COR-L47 (cell line): ENCODE data around the gene ADAT3.
A peak's percentile ranks its signal among the peaks of the same experiment; 100 is the strongest.
"Not testable (repeated sequence)": the region's sequence is repeated elsewhere in the genome, so short reads cannot be mapped to it uniquely, and the experiment has no call there.

ENCODE experiments used
- DNase-seq: peaks from one replicate; lab custom pipeline; 2025; lab: John Stamatoyannopoulos, UW

The ADAT3 gene

DNA sequence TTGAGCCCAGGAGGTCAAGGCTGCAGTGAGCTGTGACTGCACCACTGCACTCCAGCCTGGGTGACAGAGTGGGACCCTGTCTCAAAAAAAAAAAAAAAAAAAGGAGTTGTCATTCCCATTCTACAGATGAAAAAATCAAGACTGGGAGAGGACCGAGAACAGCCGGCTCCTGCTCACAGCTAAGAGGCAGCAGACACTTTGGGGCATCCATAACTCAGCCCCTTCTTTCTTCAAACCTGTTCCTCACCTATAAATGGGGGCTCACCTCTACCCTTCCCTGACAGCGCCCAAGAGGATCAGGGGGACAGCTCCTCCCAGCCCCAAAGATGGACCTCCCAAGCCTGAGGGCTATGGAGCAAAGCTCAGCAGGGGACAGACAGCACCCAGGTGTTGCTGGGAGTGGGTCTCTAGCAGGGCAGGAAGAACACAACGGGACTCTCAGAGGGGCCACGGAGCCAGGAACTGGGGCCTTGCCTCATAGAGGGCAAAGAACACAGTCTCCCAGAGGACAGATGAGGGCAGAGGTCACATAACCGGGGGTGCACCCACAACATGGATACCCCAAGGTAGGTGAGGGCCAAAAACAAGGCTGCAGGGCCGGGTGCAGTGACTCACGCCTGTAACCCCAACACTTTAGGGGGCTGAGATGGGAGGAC, 38.4 kb upstream of the ADAT3 start:
- no peak for DNase-seq

DNA sequence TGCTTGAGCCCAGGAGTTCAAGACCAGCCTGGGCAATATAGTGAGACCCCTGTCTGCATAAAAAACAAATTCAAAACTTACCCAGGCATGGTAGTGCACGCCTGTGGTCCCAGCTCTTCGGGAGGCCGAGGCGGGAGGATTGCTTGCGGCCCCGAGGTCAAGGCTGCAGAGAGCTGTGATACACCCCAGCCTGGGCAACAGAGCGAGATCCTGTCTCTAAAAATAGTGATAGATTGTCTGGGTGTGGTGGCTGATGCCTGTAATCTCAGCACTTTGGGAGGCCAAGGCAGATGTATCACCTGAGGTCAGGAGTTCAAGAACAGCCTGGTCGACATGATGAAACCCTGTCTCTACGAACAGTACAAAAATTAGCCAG, 37.9 kb upstream of the ADAT3 start:
- DNase-seq, result no peak

DNA sequence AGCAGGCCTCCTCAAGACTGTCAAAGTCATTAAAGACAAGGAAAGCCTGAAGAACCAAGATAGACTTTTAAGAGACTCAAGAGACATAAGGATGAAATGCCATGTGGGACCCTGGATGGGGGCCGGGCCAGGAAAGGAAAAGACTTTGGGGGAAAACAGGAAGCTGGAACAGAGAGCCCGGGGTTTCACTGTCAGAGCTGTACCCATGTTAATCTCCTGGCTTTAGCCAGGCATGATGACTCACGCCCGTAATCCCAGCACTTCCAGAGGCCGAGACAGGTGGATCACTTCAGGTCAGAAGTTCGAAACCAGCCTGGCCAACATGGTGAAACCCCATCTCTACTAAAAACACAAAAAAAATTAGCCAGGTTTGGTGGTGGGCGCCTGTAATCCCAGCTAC, 36.2 kb upstream of the ADAT3 start:
- DNase-seq, result no peak

DNA sequence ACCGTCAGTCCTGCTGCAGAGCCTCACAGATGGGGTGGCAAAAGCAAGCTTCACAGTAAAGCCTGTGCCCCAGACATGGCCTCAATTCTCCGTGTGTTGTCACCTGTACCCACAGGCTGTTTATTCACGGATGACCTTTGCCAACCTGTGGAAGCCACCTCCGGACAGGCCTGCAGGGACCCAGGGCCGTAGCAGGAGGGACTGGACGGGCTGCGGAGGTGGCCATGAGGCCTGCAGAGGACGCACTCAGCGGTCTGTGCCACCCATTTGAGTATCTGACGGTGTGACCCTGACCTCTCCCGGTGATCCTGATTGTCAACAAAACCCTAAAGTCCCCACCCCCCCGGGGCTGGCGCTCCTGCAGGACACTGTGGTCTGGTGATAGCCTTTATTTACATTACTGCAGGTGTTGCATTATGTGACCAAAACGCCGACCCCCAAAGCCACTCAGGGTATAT, 34.0 kb upstream of the ADAT3 start:
- DNase-seq, result no peak

DNA sequence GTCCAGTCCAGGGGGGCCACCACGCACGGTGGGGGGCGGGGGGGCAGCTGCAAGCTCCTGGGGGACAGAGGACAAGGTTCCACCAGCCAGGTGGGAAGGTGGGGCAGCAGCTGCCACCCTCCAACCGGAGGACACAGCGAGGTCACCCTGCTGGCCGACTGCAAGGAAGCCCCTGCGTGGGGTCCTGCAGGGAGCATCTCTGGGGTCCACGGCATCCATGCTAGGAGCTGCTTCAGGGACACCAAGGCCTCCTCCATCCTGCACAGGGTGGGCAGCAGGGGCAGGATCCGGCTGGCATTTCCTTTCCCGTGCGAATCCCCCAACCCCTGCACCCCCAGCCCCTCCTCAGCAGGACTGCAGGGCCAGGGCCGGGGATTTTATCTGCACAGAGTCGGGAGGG, 33.6 kb upstream of the ADAT3 start:
- DNase-seq, result no peak

DNA sequence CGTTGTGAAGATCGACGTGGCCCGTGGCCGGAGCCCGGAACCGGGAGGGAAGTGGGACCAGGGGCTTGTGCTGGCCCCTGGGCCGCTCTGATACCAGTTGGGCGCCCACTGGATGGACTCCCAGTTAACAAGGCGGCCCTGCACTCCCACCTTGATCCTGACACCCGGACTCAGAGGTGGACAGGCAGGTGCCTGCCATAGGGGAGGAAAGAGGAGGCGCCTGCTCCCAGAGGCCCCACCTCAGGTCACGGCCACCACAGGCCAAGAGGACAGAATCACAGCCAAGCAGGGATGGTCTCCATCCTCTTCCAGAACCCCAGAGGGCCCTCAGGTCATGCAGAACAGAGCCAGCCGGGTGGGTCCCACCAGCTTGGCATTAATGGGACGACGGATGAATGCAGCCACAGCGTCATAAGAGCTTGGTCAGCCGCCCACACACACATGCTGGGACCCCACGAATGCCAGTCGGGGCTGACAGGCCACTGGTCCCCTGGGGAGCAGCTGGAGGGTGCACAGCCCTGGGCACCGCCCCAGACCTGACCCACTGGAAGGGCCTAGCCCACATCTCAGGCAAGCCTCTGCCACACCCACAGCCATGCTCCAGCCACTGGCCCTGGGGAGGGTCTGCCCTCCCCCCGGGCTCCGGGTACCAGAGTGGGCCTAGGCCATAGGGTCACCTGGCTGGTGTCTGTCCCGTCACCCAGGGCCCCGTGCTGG, 32.2 kb upstream of the ADAT3 start:
- no peak for DNase-seq

DNA sequence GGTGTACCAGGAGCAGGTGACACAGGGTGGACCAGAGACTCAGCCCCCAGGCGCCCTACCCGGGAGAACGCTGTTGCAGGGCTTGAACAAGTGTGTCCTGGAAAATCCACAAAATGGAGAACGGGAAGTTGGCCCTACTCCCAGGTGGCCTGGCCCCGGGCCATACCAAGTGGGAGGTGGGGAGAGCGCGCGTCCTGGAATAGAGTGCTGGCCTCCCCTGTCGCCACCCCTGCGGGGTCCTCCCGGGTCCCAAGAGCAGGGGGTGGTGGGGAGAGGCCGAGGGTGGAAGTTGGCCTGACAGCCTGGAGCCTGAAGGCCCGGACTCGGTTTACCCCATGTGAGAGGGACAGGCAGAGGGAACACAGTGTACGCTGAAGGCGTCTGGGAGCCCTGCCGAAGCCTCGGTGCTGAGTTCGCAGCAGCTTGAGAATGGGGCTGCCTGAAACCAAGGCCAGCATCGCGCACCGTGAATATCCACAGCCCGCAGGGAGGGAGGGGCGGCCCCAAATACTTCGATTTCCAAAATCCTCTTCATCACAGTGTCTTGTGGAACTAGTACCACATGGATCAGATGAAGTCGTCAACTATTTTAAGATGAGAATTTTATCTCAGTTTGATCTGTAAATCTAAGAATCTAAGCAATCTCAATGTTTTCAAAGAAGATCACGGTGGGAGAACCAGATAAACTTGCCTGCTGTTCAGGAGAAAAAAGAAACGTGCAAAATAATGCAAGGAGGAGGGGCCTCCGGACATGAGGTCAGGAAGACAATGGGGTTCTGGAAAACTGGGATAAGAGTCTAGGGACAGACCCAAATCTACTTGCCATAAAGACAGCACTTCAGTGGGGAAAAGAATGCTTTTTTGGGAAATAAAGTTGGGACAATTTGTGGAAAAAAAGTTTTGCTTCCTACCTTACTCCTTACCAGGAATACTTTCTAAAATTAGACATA, 31.4 kb upstream of the ADAT3 start:
- DNase-seq, result no peak

DNA sequence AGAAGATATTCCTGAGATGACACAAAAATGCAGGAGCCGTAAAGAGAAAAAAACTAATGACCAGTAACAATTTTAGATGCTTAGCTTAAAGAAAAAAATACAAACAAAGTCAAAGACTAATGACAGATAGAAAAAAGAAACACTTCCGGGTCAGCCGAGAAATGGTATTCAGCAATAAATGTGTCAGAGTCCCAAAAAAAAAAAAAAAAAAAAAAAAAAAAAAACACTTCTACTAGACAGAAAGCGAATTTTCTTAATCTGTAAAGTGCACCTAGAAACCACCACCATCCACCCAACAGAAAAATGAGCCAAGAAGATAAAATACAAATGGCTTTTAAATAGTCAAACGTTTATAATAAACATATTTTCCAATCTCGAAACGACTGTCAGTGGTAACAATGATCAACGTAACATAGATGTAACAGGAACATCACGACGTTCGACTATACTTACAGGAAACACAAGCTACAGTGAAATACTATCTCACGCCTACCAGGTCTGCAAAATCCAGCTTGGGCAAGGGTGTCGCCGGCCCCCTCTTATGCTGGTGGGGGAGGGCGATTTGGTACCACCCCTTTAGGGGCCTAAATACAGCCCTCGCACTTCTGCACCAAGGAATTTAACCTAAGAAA, 30.5 kb upstream of the ADAT3 start:
- DNase-seq, result no peak

DNA sequence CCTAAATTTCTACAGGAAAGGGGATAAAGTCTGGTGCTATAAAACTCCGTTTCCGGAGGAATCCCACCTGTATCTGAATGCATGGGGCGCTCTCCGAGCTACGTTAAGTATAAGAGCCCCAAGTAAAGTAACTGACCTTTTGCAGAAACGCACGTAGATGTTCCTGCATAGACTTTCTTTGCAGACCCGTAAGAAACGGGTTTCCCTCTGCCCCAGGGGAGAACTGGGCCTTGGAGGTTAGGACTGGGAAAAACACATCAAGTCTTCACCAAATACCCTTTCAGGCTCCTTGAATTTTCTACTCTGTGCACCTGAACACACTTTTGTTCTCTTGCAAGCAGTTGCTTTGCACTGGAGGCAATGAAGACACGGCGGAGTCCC, 29.9 kb upstream of the ADAT3 start:
- not testable (repeated sequence) for DNase-seq

DNA sequence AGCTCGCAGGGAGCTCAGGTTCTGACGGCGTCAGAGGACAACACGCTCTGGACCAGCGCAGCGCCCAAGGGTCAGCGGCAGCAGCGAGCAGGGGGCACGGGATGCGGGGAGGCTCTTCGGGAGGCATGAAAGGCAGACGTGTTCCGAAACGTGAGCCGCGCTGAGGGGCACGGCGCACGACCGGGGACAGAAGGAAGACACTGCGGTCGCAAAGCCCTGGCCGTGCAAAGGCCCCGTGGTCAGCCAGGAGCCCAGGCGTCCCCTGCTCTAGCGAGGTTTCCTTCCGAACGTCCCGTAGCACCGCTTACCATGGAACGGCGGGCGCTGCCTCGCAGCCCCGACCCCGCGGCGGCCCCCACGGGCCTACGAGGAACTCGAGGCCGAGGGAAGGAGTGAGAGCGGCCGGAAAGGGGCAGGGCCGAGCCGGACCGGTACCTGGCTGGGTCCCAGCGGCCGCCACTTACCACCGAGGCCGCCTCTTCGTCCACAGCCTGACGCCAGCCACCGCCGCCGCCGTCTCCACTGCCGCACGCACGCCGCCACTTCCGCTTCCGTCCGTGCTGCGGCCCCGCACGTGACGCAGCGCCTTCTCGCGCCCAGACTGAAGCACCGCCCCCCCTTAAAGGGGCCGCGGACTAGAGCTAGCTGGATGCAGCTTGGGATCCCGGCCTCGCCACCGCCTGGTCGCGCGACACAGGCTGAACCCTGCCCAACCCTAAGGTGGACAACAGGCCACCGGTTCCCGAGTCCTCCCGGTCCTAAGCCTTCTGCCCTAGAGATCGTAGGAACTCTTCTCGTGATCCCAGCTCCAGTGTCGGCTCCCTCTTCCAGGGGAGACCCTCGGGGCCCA, 29.3 kb upstream of the ADAT3 start:
- peak; percentile 86 for DNase-seq

DNA sequence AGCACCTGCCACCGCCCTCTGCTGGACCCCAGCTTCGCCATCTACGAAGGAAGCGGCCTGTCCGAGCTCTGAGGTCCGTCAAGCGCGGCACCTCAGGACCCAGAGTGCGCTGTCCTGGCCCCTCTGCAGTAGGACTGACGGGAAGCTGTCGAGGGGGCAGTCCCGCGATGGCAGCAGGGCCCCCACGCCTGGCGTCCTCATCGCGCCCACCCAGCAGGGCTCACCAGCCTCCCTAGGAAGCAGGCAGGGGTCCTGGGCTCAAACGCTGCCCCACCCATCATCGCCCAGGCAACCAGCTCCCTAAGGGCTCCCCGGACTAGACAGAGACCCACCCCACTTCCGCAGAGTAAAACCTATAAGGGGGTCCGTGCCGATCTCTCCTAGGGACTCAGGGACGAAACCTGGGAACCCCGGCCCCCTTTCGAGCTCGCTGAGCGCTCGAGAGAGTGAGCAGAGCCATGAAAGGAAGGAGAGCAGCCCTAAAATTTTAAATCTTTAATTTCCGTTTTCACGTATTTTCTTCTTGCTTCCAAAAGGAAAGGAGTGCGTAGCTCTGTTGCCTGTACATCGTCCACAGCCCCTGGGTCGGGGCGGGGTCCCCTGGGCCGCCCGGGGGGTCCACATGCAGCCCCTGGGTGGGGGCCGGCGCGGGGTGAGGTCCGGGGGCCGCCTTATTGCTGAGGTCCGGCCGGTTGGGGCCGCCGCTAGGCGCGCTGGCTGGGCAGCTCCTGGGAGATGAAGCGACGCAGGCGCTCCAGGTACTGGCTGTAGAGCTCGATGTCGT, 28.5 kb upstream of the ADAT3 start:
- DNase-seq, result not testable (repeated sequence)

DNA sequence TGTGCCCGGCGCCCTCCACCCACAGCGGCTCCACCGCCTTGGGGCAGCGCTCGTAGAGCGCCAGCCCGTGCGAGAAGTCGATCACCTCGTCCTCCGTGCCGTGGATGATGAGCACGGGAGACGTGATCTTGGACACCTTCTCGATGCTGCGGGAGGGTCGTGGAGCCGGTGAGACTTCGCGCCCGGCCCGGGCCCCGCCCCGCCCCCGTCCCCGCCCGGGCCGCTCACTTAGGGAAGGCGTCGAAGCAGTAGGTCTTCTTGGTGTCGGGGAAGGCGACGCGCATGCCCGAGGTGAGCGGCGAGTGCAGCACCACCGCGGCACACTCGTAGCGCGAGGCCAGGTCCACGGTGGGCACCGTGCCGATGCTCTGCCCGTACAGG, 27.9 kb upstream of the ADAT3 start:
- not testable (repeated sequence) for DNase-seq

DNA sequence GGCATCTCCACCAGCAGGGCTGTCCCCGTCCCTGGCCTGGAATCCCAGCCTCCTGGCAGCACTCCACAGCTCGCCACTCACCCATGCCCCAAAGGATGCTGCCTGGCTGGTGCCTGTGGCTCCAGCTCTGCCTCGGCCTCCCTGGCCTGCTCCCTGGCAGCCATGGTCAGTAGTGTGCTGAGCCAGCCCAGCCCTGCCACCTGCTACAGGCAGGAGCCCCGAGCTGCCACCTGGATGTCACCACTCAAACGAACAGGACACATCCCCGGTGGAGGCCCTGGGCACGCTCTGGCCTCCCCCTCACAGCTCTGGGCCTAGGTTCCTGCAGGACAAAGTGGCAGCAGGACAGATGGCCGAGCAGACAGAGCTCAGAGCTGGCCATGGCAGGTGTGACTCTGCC, 26.6 kb upstream of the ADAT3 start:
- not testable (repeated sequence) for DNase-seq

DNA sequence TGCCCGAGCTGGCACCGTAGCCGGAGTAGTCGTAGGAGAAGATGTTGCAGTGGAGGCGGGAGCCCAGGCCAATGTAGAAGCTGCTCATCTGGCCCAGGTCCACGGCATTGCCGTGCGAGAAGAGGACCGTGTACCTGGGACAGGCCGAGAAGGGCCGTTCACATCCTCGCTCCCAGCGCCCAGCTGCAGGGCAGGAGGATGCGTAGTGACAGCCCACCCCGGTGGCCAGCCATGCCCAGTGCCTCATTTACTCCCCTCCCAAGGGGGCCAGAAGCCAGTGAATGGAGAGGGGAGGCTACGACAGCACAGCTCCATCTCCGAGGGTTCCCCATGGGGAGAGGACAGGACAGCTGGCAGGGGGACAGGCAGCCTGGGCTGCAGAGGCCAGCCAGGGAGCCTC, 25.2 kb upstream of the ADAT3 start:
- not testable (repeated sequence) for DNase-seq

DNA sequence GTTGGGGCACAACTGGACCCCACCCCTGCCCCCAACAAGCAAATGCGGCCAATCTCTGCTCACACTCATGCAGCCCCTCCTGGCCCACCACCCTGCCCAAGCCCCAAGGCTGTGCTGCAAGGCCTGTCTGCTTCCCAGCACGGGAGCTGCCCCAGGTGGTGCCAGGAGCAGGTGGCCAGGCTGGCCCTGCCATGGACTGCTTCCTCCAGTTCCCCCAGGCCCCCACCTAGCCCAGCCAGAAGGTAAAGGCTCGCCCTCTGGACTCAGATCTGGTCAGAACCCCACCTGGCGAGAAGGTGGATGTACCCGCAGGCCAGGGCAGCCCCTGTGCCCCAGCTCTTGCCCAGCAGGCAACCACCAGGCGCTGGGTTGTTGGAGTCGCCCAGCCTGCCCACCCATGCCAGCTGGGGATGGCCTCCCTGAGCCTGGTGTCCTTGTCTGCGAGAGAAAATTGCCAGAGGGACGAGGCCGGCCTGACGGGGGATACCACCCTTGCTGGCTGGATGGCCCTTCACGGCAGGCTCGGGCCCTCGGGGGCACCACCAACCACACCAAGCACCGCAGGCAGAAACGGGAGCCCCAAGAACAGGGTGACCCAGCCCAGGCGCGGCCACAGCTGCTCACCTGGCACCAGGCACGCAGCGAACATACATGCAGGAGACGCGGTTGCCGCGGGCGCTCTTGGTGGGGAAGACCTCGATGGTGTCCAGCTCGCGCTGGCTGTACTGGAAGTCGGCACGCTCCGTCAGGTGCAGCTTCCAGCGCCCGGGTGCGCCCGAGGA, 24.4 kb upstream of the ADAT3 start:
- DNase-seq, result no peak

DNA sequence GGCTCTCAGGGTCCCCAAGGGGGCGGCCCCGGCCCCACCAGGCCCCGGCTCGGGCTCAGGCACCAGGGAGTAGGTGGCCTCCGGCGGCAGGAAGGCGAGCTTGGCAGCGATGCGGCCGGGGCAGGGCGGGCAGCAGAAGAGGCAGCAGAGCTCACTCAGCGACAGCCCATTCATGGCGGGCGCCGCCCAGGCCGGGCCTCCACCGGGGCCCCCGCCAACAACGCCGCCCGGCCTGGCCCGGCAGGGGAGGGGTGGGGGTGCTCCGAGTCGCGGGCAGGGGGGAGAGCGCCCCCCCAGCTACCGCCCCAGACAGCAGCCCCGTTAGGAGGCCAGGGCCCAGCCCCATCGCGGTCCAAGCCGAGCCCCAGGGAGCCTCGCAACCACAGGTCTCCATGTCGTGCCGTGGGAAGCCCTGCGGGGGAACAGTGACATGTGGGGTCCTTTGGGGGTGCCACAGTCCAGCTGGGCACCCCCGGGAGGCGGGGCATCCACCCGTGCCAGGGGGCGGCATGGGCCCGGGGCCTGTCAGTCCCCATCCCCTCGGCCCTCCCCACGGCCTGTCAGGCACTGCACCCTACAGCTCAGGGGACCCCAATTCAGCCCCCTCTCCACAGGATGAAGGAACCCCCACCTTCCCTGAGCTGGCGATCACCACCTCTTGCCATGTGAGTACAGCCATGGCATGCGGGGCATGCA, 23.7 kb upstream of the ADAT3 start:
- not testable (repeated sequence) for DNase-seq

DNA sequence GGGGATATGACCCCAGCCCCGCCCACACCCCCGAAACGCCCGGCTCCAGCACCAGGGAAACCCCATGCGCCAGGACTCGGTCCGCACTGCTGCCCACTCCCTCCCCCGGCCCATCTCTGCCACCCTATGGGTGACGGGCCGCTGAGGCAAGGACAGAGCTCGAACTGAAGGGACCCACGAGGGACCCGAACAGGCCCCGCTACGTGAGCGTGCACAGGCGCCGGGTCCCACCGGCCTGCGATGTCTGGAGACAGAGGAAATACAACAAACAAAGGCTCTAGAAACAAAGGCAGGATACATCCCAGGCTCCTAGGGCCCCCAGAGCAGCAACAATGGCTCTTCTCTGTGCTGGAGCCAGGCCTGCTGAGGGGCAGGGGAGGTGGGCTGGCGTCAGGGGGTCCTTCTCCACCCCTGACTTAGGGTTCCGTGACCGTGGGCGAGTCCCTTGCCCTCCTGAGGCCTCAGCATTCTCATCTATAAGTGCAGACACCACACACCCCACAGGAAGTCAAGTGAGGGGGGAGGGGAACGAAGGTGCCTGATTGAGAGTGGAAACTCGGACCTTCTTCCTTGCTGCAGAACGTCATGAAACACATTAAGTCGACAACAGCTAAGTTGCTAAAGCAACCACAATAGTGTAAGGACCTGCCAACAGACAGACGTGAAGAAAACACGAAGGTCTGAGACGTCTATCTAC, 23.0 kb upstream of the ADAT3 start:
- DNase-seq, result no peak
